Right ventricle myocardium inferior (tissue), 1 donor: Measurements from ENCODE around the gene KLRD1. TPM values are rescaled to one million over a fixed set of nuclear protein-coding genes. Genes with fewer than 3 reads are reported as not detected.
A peak's percentile ranks its signal among the peaks of the same experiment; 100 is the strongest.
"Not testable (repeated sequence)": the region's sequence is repeated elsewhere in the genome, so short reads cannot be mapped to it uniquely, and the experiment has no call there.

Experiments
- ATAC-seq: fragments of 200-7000 bp; cut with Tn5 transposase; one replicate; pipeline ENCODE4 v1.9.1; 2020; ENCODE audit warnings: mild to moderate bottlenecking, moderate library complexity
- DNase-seq: peaks from one replicate; pipeline ENCODE4 v3.0.0; 2021; ENCODE audit errors: missing footprints
- intact Hi-C: fragments of 100-400 bp; cut with DNase I; formaldehyde crosslinking; loops from one replicate; pipeline ENCODE4 v1.11.0; 2022
- total RNA-seq: library from RNA; stranded (reverse); fragmentation: NEBNext Ultra II Directional; extraction: Animal tissue kit (Norgen Biotek cat#: 25700); gene quantifications from one replicate; pipeline ENCODE4 v1.2.1, GENCODE V29; 2021
- donor health status: DM: no; HTN: yes; CAD: no; lungs with severe emphysema.

Gene KLRD1
- total RNA-seq, 1 donor from 2014 or later = 2.3 TPM

GRCh38 chr12:10328691-10329090, 21.0 kb downstream of the KLRD1 start:
- intact Hi-C loops, DNase-seq, ATAC-seq: not testable (repeated sequence)

- ATAC-seq (peak; percentile 48), DNase-seq (no peak)
- intact Hi-C loops = loop anchor here (1.0 kb wide), 1 partner anchor 231 kb away; no protein-coding TSS in a partner anchor
These were observed 24.1 kb downstream of the KLRD1 start for GRCh38 chr12:10331642-10332239.

- DNase-seq = not testable (repeated sequence)
These were observed 28.5 kb downstream of the KLRD1 start for GRCh38 chr12:10336196-10336595.

GRCh38 chr12:10338470-10338869, 30.8 kb downstream of the KLRD1 start:
- DNase-seq, intact Hi-C loops, ATAC-seq: not testable (repeated sequence)

More at GRCh38 chr12:10336196-10336595, 28.5 kb downstream of the KLRD1 start:
- ATAC-seq, intact Hi-C loops: not testable (repeated sequence)

GRCh38 chr12:10339053-10339840, 31.6 kb downstream of the KLRD1 start:
- ATAC-seq (no peak), DNase-seq (peak; percentile 69)
- intact Hi-C loops = no loop called here

- DNase-seq = not testable (repeated sequence)
These were observed 33.3 kb downstream of the KLRD1 start for GRCh38 chr12:10340946-10341345.

GRCh38 chr12:10341892-10342509, 34.3 kb downstream of the KLRD1 start:
- no peak for ATAC-seq
- intact Hi-C loops = no loop called here
- no peak for DNase-seq

More at GRCh38 chr12:10340946-10341345, 33.3 kb downstream of the KLRD1 start:
- ATAC-seq, intact Hi-C loops: not testable (repeated sequence)

GRCh38 chr12:10351457-10351856, 43.8 kb downstream of the KLRD1 start:
- DNase-seq, intact Hi-C loops, ATAC-seq: not testable (repeated sequence)

GRCh38 chr12:10354071-10354470, 46.4 kb downstream of the KLRD1 start:
- ATAC-seq (no peak), DNase-seq (no peak)
- intact Hi-C loops = no loop called here

- ATAC-seq (no peak), DNase-seq (peak; percentile 53)
- intact Hi-C loops = no loop called here
These were observed 46.8 kb downstream of the KLRD1 start for GRCh38 chr12:10354502-10354901.

- DNase-seq (no peak), ATAC-seq (no peak)
- intact Hi-C loops = no loop called here
These were observed 50.5 kb downstream of the KLRD1 start for GRCh38 chr12:10358131-10358530.

GRCh38 chr12:10358969-10359368, 51.3 kb downstream of the KLRD1 start:
- ATAC-seq = no peak
- intact Hi-C loops = no loop called here
- no peak for DNase-seq

GRCh38 chr12:10361084-10361483, 53.4 kb downstream of the KLRD1 start:
- ATAC-seq (no peak), DNase-seq (no peak)
- intact Hi-C loops = loop anchor here (10.0 kb wide), 2 partner anchors 146 to 364 kb away; partner anchors contain the start of genes GABARAPL1 and YBX3

GRCh38 chr12:10361622-10362021, 54.0 kb downstream of the KLRD1 start:
- DNase-seq = no peak
- intact Hi-C loops = loop anchor here (10.0 kb wide), 2 partner anchors 147 to 363 kb away; partner anchors contain the start of genes GABARAPL1 and YBX3
- no peak for ATAC-seq

GRCh38 chr12:10362325-10362724, 54.7 kb downstream of the KLRD1 start:
- DNase-seq (no peak), ATAC-seq (no peak)
- intact Hi-C loops = loop anchor here (10.0 kb wide), 2 partner anchors 148 to 362 kb away; partner anchors contain the start of genes GABARAPL1 and YBX3

- intact Hi-C loops = loop anchor here (10.0 kb wide), 2 partner anchors 148 to 362 kb away; partner anchors contain the start of genes GABARAPL1 and YBX3
- no peak for DNase-seq
- no peak for ATAC-seq
These were observed 55.4 kb downstream of the KLRD1 start for GRCh38 chr12:10362828-10363657.

- no peak for DNase-seq
- no peak for ATAC-seq
- intact Hi-C loops = loop anchor here (10.0 kb wide), 2 partner anchors 149 to 361 kb away; partner anchors contain the start of genes GABARAPL1 and YBX3
These were observed 55.9 kb downstream of the KLRD1 start for GRCh38 chr12:10363658-10363913.
